Subcutaneous abdominal adipose tissue (tissue), 5 donors: Measurements from ENCODE around the gene EME2.

Experiments used
- H3K27ac ChIP-seq: one replicate; pipeline ENCODE4 v1.7.0; 2013; ENCODE audit warnings: low read depth, mild to moderate bottlenecking, inconsistent platforms, low read length, moderate library complexity
- H3K27me3 ChIP-seq, 5 donors: one replicate each; pipeline ENCODE4 v1.7.0; 2013; ENCODE audit warnings: low read length in 5 of 5, inconsistent platforms in 1 of 5; ENCODE audit not compliant: control insufficient read depth in 5 of 5, insufficient read depth in 4 of 5
- H3K36me3 ChIP-seq, 5 donors: one replicate each; pipeline ENCODE4 v1.7.0; 2013; ENCODE audit warnings: low read length in 5 of 5; ENCODE audit not compliant: control insufficient read depth in 5 of 5, insufficient read depth in 5 of 5
- H3K4me1 ChIP-seq, 5 donors: one replicate each; pipeline ENCODE4 v1.7.0; 2013; ENCODE audit warnings: low read length in 5 of 5, mild to moderate bottlenecking in 3 of 5, moderate library complexity in 1 of 5; ENCODE audit not compliant: control insufficient read depth in 5 of 5, insufficient read depth in 5 of 5
- H3K4me3 ChIP-seq, 5 donors: one replicate each; pipeline ENCODE4 v1.7.0; 2013; ENCODE audit warnings: low read length in 5 of 5, low read depth in 1 of 5
- H3K9ac ChIP-seq, 5 donors: one replicate each; pipeline ENCODE4 v1.7.0; 2013; ENCODE audit warnings: low read length in 5 of 5, mild to moderate bottlenecking in 4 of 5, moderate library complexity in 3 of 5
- H3K9me3 ChIP-seq, 5 donors: one replicate each; pipeline ENCODE4 v1.7.0; 2013; ENCODE audit warnings: low read length in 5 of 5; ENCODE audit not compliant: control insufficient read depth in 5 of 5
- donor health status: healthy.
- donor health status: healthy.
- donor health status: healthy.
- donor health status: healthy.
- donor health status: healthy.

The EME2 gene

DNA sequence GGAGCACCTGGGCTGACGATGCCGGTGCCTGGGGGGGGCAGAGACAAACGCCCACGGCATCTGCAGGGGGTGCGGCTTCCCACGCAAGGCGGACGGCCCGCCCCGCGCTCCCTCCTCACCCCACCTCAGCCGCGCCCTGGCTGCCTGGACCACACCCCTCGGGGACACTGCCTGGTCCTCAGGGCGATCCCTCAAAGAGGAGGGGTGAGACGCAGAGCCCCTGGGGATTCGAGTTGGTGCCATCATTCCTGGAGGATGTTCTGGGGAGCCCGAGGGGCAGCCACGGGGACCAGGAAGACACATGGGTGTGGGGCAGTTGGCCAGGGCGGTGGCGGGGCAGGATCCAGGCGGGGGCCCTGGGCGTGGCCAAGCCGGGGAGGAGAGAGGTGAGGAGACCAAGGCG, 17.0 kb downstream of the EME2 start:
- H3K36me3 ChIP-seq: peaks cover 0 to 66% (median 43%) of the 10 kb centered on the region in 5 donors
- H3K9ac ChIP-seq: no peak overlapping the region
- H3K4me1 ChIP-seq: peaks cover 0 to 9% (median 5%) of the 10 kb centered on the region in 5 donors
- H3K27me3 ChIP-seq: no peaks in the 10 kb centered on the region
- H3K9me3 ChIP-seq: no peaks in the 10 kb centered on the region
- no peak overlapping the region for H3K27ac ChIP-seq
- no peak overlapping the region for H3K4me3 ChIP-seq

DNA sequence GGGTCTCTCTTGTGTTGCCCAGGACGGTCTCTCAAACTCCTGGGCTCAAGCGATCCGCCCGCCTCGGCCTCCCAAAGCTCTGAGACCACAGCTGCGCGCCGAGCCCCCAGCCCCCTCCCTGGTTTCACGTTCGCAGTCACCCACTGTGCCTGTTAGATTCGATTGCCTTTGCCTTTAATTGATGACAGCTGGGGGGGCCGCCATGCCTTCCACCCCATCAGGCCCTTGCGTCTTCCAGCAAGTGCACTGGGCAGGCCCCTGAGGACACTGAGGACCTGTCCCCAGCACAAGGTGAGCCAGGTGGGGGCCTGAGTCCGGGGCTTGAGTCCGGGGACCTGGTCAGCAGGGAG, 17.6 kb downstream of the EME2 start:
- Histone ChIP-seq H3K27ac (no peak overlapping the region), H3K4me3 (no peak overlapping the region), H3K4me1 (peaks cover 0 to 5% (median 1%) of the 10 kb centered on the region in 5 donors), H3K27me3 (no peaks in the 10 kb centered on the region), H3K9ac (no peak overlapping the region), H3K9me3 (no peaks in the 10 kb centered on the region), H3K36me3 (peaks cover 0 to 63% (median 43%) of the 10 kb centered on the region in 5 donors)

DNA sequence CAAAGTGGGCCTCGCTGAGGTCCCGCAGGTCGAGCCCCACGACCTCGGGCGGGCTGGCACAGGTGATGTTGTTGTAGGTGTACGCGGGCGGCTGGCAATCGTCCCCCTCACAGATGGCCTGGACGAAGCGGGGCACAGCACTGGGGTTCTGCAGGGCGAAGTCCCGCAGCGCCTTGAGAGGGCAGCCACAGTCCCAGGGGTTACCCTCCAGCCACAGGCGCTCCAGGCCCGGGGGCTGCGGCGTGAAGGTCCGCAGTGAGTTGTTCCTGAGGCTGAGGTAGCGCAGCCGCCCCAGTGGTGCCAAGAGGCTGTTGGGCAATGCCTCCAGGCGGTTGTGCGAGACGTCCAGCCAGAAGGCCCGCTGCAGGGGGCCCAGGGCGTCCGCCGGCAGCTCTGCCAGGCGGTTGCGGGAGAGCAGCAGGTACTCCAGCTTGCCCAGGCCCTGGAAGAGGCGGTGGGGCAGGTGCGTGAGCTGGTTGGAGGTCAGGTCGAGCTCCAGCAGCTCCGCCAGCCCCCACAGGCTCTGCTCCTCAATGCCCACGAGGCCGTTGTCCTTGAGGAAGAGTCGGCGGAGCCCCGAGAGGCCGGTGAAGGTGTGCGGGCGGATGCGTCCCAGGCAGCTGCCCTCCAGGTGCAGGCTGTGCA, 18.1 kb downstream of the EME2 start:
- Histone ChIP-seq H3K9me3 (no peaks in the 10 kb centered on the region), H3K4me3 (no peak overlapping the region), H3K27me3 (no peaks in the 10 kb centered on the region), H3K4me1 (peaks cover 0 to 4% (median 0%) of the 10 kb centered on the region in 5 donors), H3K27ac (no peak overlapping the region), H3K36me3 (peaks cover 0 to 59% (median 41%) of the 10 kb centered on the region in 5 donors), H3K9ac (no peak overlapping the region)

DNA sequence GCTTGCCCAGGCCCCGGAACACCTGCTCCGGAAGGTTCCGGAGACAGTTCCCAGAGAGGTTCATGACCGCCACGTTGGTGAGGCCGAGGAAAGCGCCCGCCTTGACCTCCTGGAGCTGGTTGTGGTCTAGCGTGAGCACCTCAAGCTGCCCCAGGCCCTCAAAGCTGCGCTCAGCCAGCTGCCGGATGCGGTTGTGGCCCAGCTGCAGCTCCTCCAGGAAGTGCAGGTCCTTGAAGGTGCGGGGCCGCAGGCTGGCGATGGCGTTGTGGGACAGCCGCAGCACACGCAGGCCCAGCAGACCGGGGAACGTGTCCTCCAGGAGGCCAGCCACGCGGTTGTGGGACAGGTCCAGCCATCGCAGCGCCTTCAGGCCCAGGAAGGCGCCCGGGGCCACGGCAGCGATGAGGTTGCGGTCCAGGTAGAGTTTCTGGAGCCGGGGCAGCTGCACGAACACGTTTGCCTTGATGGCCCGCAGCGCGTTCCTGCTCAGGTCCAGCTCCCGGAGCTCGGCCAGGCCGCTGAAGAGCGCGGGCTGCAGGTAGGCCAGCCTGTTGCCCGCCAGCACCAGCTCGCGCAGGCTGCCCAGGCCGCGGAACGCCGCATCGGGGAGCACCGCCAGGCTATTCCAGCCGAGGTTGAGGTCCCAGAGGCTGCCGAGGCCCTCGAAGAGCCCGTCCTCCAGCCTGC, 18.8 kb downstream of the EME2 start:
- H3K36me3 ChIP-seq: peaks cover 0 to 54% (median 38%) of the 10 kb centered on the region in 5 donors

DNA sequence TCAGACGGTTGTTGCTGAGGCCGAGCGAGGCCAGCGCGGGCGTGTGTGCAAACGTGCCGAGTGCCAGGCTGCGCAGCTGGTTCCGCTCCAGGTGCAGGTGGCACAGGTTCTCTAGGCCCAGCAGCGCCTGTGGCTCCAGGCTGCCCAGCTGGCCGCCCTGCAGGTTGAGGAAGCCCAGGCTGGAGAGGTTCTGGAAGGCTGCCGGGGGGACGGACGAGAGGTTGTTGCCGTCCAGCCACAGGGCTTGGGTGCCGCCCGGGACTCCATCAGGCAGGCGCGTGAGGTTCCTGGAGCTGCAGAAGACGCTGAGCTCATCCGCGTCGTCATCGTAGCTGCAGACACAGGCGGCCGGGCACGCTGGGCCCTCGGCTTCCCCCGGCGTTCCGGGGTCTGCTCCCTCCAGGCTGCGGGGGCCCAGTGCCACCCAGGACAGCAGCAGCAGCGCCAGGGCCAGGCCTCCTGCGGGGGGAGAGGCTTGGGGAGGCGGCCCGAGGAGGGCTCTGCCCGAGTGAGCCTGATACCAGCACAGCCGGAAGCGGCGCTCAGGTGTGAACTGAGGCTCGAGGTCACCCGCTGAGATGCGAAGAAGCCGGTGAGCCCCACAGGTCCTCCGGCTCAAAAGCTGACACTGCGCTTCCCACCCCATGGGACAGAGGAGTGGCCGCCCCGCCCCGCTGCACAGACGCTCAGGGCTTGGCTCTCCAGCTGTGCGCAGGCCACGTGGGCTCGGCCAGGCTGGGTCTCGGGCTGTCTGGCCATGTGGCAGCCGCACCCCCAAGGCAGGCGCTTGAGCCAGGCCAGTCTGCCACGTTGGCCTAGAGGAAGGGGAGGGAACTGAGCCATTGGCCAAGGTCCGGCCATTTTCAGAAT, 19.6 kb downstream of the EME2 start:
- Histone ChIP-seq H3K36me3 (peaks cover 0 to 46% (median 31%) of the 10 kb centered on the region in 5 donors), H3K9ac (no peak overlapping the region)

More for the DNA sequence above, 18.8 kb downstream of the EME2 start:
- H3K27me3 ChIP-seq: no peaks in the 10 kb centered on the region
- peaks cover 0 to 2% (median 0%) of the 10 kb centered on the region in 5 donors for H3K4me1 ChIP-seq
- no peak overlapping the region for H3K27ac ChIP-seq
- H3K9ac ChIP-seq: no peak overlapping the region
- H3K9me3 ChIP-seq: no peaks in the 10 kb centered on the region
- H3K4me3 ChIP-seq: no peak overlapping the region

DNA sequence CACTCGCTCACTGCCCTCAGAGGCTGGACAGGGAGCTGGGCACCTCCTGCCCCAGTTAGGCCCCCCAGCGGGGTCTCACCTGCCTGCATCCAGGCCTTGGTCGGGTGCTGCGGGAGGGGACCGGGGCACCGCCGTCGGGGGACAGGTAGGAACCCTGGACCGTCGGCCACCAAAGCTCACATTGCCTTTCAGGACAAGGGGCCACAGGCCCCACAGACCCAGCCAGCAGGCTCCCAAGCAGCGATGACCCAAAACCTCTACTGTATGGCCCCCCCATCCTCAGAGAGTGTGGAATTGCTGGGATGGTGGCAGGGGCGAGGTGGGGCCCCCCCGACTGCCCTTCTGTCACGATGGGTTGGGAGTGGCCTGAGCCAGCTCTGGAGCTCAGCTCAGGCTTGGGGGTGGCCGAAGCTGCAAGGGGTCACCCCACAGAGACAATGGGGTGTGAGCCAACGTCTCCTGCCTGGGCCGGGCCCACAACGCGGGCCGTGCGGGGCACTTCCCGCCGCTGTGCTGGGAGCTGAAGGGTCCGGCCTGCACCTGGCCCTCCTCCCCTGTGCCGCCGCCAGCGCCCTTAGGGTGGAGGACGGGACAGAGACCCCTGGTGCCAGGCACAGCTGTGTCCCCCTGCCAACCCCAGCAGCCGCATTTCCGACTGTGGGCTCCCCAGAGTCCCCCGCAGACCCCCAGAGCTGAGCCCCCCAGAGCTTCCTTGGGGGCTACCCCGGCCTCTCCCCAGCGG, 20.4 kb downstream of the EME2 start:
- no peak overlapping the region for H3K4me3 ChIP-seq
- H3K9ac ChIP-seq: no peak overlapping the region
- H3K9me3 ChIP-seq: peaks cover 0 to 4% (median 2%) of the 10 kb centered on the region in 5 donors
- no peak overlapping the region for H3K27ac ChIP-seq
- H3K36me3 ChIP-seq: peaks cover 0 to 38% (median 23%) of the 10 kb centered on the region in 5 donors
- H3K27me3 ChIP-seq: no peaks in the 10 kb centered on the region
- H3K4me1 ChIP-seq: no peaks in the 10 kb centered on the region

More for the DNA sequence above, 19.6 kb downstream of the EME2 start:
- H3K27ac ChIP-seq: no peak overlapping the region
- no peaks in the 10 kb centered on the region for H3K4me1 ChIP-seq
- no peaks in the 10 kb centered on the region for H3K27me3 ChIP-seq
- no peaks in the 10 kb centered on the region for H3K9me3 ChIP-seq
- no peak overlapping the region for H3K4me3 ChIP-seq

DNA sequence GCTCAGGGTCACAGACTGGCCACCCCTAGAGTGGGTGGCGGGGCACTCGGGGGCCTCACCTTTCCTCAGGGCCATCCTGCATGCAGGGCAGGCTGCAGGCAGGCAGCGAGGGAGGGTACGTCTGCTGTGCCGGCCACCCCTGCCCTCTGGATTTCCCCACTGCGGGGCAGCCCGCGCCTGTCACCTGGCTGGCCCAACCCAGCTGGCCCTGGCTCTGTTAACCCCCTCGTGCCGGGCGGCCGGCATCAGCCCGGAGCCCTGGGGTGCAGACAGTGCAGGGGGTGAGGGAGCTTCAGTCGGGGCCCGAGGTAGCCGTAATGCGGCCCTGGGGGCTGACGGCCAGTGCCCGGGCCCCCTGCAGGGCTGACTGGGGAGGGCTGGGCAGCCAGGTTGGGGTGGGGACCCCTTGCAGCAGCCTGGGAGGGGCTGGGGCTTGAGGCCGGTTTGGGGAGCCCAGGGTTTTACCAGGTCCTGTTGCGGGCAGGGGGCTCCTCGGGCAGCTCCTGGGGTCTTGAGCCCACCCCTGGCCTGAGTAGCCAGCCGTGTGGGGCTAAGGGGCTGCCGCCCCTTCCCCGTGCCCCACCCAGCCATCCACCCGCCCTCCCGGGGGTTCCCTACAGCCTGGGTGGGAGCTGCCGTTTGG, 21.1 kb downstream of the EME2 start, which contains the start of gene IGFALS:
Gene IGFALS (minus strand): TSS at position 128 of the 643 bp plus-strand sequence. CDS start 53 bp downstream, at position 75.
- Histone ChIP-seq H3K9ac (no peak within 1 kb of the TSS), H3K36me3 (peaks cover 0 to 31% (median 17%) of the 10 kb centered on the region in 5 donors), H3K4me3 (no peak within 1 kb of the TSS), H3K4me1 (no peaks in the 10 kb centered on the region), H3K27me3 (no peaks in the 10 kb centered on the region), H3K27ac (no peak within 1 kb of the TSS), H3K9me3 (peaks cover 0 to 5% (median 4%) of the 10 kb centered on the region in 5 donors)

DNA sequence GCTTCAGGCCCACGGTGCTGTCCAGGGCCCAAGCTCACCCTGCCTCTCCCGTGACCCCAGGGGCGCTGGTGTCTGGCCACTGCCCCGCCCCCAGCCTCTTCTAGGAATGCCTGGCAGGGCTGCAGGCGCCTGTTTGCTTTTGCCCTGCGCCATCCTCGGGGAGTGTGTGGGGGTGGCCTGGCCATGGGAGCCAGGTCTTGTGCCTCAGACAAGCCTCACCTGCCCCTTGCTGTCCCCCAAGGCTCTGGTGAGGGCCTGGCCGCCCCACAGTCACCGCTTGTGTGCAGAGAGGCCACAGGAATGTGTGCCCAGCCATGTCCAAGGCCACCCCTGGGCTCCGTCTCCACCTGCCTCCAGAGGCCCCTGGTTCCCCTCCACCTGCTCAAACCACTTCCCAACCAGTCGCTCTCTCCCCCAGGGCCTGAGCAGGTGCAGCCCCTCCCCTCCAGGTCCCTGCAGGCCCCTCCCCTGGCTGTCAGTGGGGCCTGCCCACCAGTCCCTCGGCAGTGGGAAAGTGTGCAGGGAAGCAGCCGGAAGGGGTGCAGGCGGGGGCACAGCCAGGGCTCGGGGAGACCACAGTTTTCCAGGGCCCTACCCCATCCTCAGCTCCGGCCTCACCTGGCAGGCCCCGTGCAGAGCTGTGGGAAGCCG, 21.7 kb downstream of the EME2 start:
- H3K4me1 ChIP-seq: no peaks in the 10 kb centered on the region
- H3K9me3 ChIP-seq: peaks cover 0 to 5% (median 4%) of the 10 kb centered on the region in 5 donors
- peaks cover 0 to 25% (median 11%) of the 10 kb centered on the region in 5 donors for H3K36me3 ChIP-seq
- no peak overlapping the region for H3K9ac ChIP-seq
- no peak overlapping the region for H3K27ac ChIP-seq
- H3K27me3 ChIP-seq: no peaks in the 10 kb centered on the region
- H3K4me3 ChIP-seq: no peak overlapping the region
